ENCODE results near the gene WBP2. TPM values are rescaled to one million over a fixed set of nuclear protein-coding genes. Genes with fewer than 3 reads are reported as not detected.

WBP2 gene
- total and polyA plus RNA-seq, 10 of the 15 experiments (the other 5 are each of a cell fraction or from before 2014, with no cell fraction given), result 1.5 to 57.3 (median 27.5) TPM

- TF ChIP-seq ZNF592 (IDR thresholded peaks at IDR 0.05), result 0 out of 2 replicates have a peak, but pooled peaks have one; percentile 49
- TF ChIP-seq ETV6 (conservative IDR thresholded peaks at IDR 0.05 in 1 of 2, IDR thresholded peaks at IDR 0.05 in 1 of 2; ENCODE audit: borderline replicate concordance in 1 of 2, low read depth in 1 of 2), result no peak
- TF ChIP-seq NFXL1 (IDR thresholded peaks at IDR 0.05; ENCODE audit: borderline replicate concordance), result no peak
- no peak for TF ChIP-seq CUX1 (IDR thresholded peaks at IDR 0.05; ENCODE audit: insufficient replicate concordance, low read depth, low read length)
- TF ChIP-seq IRF5 (IDR thresholded peaks at IDR 0.05; ENCODE audit: borderline replicate concordance), result no peak
- no peak for TF ChIP-seq YY1 (IDR thresholded peaks at IDR 0.05; ENCODE audit: low read depth, low read length)
- no peak for TF ChIP-seq BMI1 (IDR thresholded peaks at IDR 0.05; ENCODE audit: borderline replicate concordance)
- no peak for TF ChIP-seq ZBTB33 (IDR thresholded peaks at IDR 0.05)
- TF ChIP-seq ZNF24 (IDR thresholded peaks at IDR 0.05), result 0 out of 2 replicates have a peak, but pooled peaks have one; percentile 26
- TF ChIP-seq GABPA (IDR thresholded peaks at IDR 0.05; ENCODE audit: low read depth), result no peak
- no peak for TF ChIP-seq RAD21 (IDR thresholded peaks at IDR 0.05; ENCODE audit: insufficient read depth, low read depth, low read length)
- no peak for TF ChIP-seq PKNOX1 (IDR thresholded peaks at IDR 0.05)
- TF ChIP-seq MXI1 (IDR thresholded peaks at IDR 0.05; ENCODE audit: low read depth, low read length), result peak; percentile 19; the same call in 1 of the 2 replicates
- no peak for TF ChIP-seq SREBF1 (IDR thresholded peaks at IDR 0.05; ENCODE audit: low read length)
These were observed 22.6 kb upstream of the WBP2 start (continued) for GRCh38 chr17:75877752-75878173.

Data from GM12878 (cell line).